Epithelial cell of proximal tubule (primary cell): ENCODE measurements around the gene LUC7L2. TPM values are rescaled to one million over a fixed set of nuclear protein-coding genes. Genes with fewer than 3 reads are reported as not detected.

ENCODE experiments used
- DNase-seq: peaks from one replicate; pipeline ENCODE4 v3.0.0-alpha.2; 2011; ENCODE audit warnings: low read depth
- H3K4me3 ChIP-seq: 2 replicates; pipeline ENCODE4 v1.5.1; 2011; ENCODE audit warnings: low read depth, mild to moderate bottlenecking, low read length
- total RNA-seq: library from RNA; depleted of rRNA; stranded (reverse); fragments of >200 nt; gene quantifications from 2 replicates; pipeline ENCODE4 v1.2.3, GENCODE V29; 2015
- TF ChIP-seq, protein P1 (sequence below): conservative IDR thresholded peaks from 2 replicates; pipeline ENCODE4 v1.5.1; 2012; ENCODE audit warnings: low read depth, mild to moderate bottlenecking, low read length

The LUC7L2 gene
- total RNA-seq, 1 donor from 2014 or later = 56.0 TPM

DNA sequence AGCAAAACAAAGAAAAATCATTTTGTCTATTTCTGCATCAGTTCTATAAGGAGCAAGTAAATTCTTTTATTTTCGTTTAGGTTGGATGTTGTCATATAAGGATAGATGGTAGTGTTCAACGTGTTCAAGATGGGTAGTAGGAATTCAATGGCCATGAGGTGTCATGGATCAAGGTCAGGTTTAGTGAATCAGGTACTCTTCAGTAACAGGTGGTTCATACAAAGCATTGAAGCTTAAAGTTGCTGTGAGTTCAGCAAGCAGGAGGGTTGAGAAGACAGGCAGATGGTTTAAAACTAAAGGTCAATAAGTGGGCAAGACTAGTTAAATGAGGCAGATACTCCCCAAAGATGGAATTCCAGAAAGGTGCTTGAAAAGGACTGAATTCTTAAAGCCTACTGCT is 5.6 kb downstream of the LUC7L2 start:
- H3K4me3 ChIP-seq = no peak overlapping the region
- no peak for DNase-seq
- TF ChIP-seq, protein P1, sequence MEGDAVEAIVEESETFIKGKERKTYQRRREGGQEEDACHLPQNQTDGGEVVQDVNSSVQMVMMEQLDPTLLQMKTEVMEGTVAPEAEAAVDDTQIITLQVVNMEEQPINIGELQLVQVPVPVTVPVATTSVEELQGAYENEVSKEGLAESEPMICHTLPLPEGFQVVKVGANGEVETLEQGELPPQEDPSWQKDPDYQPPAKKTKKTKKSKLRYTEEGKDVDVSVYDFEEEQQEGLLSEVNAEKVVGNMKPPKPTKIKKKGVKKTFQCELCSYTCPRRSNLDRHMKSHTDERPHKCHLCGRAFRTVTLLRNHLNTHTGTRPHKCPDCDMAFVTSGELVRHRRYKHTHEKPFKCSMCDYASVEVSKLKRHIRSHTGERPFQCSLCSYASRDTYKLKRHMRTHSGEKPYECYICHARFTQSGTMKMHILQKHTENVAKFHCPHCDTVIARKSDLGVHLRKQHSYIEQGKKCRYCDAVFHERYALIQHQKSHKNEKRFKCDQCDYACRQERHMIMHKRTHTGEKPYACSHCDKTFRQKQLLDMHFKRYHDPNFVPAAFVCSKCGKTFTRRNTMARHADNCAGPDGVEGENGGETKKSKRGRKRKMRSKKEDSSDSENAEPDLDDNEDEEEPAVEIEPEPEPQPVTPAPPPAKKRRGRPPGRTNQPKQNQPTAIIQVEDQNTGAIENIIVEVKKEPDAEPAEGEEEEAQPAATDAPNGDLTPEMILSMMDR = no peak

DNA sequence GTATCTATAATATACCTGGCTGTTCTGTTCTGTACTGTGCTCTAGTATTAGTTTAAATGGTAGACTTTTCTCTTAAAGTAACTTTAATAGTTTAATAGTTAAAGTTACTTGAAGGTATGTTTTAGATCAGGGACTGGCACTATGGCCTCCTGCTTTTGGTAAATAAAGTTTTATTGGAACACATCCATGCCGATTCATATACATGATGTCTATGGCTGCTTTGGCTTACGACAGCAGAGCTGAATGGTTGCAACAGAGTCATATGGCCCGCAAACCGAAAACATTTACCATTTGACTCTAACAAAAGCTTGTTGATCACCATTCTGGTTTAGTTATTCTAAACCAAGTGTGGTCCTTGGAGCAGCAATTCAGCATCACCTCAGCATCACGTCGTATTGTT is 6.7 kb downstream of the LUC7L2 start:
- TF ChIP-seq, protein P1 = no peak
- H3K4me3 ChIP-seq = no peak overlapping the region
- DNase-seq = no peak

DNA sequence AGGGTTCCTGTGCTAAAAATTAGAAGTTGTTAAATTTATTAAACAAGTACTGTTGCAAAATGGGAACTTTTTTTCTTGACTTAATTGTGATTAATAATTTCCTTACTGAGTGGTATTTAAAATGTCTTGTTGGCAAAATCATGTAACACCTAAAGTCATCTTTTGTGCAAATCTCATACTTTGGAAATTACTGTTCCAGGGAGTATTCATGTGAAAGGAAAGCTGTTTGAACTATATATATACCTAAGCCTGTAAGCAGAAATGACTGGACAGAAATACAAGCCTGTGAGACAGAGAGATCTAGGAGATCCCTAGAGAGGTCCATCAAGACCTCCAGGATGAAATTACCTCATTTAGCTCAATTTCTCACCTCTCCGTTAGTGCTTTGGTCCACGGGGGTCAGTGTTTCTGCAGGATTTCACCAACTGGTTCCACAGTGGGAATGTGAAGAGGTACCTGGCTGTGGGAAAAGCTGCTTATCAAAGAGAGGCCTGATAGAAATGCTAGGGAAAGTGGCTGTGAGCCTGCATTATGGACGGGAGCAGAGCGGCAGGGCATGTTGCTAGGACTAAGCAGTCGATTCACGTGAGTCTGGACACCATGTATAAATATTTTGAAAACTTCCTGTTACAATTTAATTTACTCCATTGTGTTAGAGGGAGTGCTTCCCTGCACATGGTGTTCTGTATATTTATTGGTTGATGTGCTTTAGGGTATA is 7.9 kb downstream of the LUC7L2 start:
- H3K4me3 ChIP-seq = no peak overlapping the region
- no peak for DNase-seq
- TF ChIP-seq, protein P1 = no peak

DNA sequence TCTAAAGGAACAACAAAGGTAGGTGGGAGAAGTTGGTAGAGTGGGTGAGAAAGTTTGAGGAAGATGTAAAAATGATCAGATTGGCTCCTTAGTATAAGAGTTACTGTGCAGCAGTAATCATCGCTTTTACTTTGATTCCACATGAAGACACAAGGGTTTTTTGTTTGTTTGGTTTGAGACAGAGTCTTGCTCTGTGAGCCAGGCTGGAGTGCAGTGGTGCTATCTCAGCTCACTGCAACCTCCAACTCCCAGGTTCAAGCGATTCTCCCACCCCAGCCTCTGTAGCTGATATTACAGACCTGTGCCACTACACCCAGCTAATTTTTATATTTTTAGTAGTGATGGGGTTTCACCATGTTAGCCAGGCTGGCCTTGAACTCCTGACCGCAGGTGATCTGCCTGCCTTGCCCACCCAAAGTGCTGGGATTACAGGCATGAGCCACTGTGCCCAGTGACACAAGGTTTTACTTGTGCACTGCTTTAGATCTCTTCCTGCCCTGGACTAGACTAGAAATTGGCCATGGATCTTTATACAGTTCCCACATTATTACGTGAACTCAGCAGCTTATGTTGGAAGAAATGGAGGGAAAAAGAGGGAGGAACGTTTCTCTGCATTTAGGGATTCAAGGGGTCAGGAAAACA is 10.7 kb downstream of the LUC7L2 start:
- DNase-seq = no peak
- TF ChIP-seq, protein P1 = no peak
- H3K4me3 ChIP-seq = no peak overlapping the region

DNA sequence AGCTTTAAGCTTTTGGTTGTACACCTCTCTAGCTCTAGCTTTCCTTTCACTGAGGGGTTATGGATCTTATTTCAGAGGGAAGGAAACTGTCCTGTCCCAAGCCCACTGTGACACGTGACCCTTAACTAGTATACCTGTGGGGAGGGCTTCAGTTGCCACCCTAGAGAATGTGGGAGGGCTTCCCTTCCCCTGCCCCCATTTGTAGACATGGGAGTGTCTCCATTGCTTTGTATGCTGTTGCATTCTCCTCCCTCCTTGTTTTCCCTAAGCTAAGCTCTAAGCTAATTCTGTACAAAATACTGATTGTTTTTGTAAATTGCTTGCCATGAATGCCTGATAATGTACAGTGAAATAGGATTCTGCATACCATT is 11.2 kb downstream of the LUC7L2 start:
- TF ChIP-seq, protein P1 = no peak
- DNase-seq = no peak
- no peak overlapping the region for H3K4me3 ChIP-seq

DNA sequence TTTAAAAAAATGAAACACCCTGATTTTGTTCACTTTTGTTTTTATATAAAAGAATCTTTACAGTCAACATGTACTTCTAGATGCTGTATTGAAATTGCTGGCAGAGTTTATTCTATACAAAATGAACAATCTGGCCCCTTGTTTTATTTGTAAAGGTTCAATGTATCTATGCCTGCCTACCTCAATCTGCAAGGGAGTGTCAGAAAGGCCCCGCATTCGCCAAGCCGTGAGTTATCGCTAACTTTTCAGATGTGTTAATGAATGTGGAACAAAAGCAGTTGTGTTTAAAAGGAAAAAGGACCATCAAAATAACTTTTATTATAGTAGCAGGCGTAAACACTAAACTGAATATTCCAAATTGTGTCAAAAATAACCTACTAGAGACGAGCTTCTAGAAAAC is 14.6 kb downstream of the LUC7L2 start:
- no peak for DNase-seq
- H3K4me3 ChIP-seq = no peak overlapping the region
- TF ChIP-seq, protein P1 = no peak

DNA sequence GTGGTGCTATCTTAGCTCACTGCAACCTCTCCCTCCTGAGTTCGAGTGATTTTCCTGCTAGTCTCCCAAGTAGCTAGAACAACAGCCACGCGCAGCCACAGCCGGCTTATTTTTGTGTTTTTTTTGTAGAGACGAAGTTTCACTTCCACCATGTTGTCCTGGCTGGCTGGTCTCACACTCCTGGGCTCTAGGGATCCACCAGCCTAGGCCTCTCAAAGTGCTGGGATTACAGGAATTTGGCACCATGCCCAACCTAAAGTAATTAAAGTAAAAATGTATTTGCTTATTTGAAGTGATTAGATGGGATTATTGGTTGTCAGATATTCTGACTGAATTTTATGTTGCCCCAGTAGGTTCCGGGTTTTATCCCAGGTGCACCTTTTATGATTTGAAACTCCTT is 22.7 kb downstream of the LUC7L2 start:
- TF ChIP-seq, protein P1 = no peak
- DNase-seq = no peak
- no peak overlapping the region for H3K4me3 ChIP-seq
